ENCODE results near the gene ZNF513. TPM values are rescaled to one million over a fixed set of nuclear protein-coding genes. Genes with fewer than 3 reads are reported as not detected.

The ZNF513 gene
- total and polyA plus RNA-seq, 2 donors (not counting 3 experiments of a cell fraction or from before 2014, with no cell fraction given), result 19.0 to 30.6 TPM

DNA sequence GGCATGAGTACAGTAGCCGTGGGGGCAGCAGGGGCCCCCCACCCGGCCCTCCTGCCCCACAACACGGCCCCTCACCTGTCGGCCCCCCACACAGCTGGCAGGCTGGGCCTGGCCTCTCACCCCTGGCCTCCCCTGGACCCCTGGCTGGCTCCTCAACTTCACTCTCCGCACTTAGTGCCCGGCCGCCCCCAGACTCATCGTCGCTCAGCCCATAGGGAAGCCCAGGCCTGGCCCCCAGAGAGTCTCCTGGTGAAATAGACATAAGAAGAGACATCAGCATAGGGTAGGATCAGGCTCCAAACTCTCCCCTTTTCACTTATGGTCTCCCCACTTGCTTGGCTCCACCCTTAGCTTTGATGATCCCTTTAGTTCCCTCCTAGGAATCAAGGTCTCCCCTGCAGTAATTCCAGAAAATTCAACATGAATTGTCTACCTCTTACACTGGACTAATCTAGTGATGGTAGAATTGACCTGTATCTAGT lies 1.7 kb downstream of the ZNF513 start:
- peak overlapping the region; percentile 94 for H3K4me2 ChIP-seq (ENCODE audit: insufficient read depth, low read length)
- dilution Hi-C loops (cut with MboI; ENCODE audit: extremely low pct_ligation_motif_present, low sequenced_read_pairs) (no loop called here), intact Hi-C loops (cut with micrococcal nuclease) (no loop called here)
- no peak overlapping the region for H2AFZ ChIP-seq (ENCODE audit: low read depth, low read length)
- no peaks in the 10 kb centered on the region for H3K27me3 ChIP-seq (ENCODE audit: control insufficient read depth in 2 of 2, insufficient read depth in 2 of 2, low read length in 2 of 2)
- no peaks in the 10 kb centered on the region for H3K9me3 ChIP-seq (replicated peaks; ENCODE audit: control insufficient read depth, insufficient read depth, low read length)
- peaks cover 22 to 56% of the 10 kb centered on the region in 2 experiments for H3K36me3 ChIP-seq (ENCODE audit: control insufficient read depth in 2 of 2, extremely low read depth in 1 of 2, insufficient read depth in 2 of 2, low read length in 2 of 2)
- H3K79me2 ChIP-seq (ENCODE audit: control insufficient read depth, insufficient read depth, low read length), result peaks cover 21% of the 10 kb centered on the region
- H3K27ac ChIP-seq (ENCODE audit: insufficient read depth, low read depth, low read length), result no peak overlapping the region
- ChIA-PET CTCF (no interaction called here), POLR2A (no interaction called here)
- no peaks in the 10 kb centered on the region for H4K20me1 ChIP-seq (replicated peaks; ENCODE audit: control insufficient read depth, extremely low read depth, insufficient read depth, low read length)
- H3K9ac ChIP-seq (replicated peaks; ENCODE audit: extremely low read depth, insufficient read depth, low read length), result no peak overlapping the region
- FAIRE-seq (no peak), DNase-seq (ENCODE audit: low read depth, low spot score) (no peak)
- TF ChIP-seq POLR2AphosphoS5 (IDR thresholded peaks at IDR 0.05; ENCODE audit: insufficient read depth, low read depth, low read length) (no peak), POLR2A (IDR thresholded peaks at IDR 0.05; ENCODE audit: low read depth, low read length) (no peak), GATA2 (IDR thresholded peaks at IDR 0.05; ENCODE audit: insufficient read depth, insufficient read length, low read depth, low read length) (no peak), EZH2 (IDR thresholded peaks at IDR 0.05; ENCODE audit: borderline replicate concordance, low read depth, low read length, severe bottlenecking) (no peak), JUN (IDR thresholded peaks at IDR 0.05; ENCODE audit: borderline replicate concordance, insufficient read depth, insufficient read length, low read depth) (no peak), FOS (IDR thresholded peaks at IDR 0.05; ENCODE audit: borderline replicate concordance, insufficient read depth, low read length) (no peak)
- TF ChIP-seq, protein P1, sequence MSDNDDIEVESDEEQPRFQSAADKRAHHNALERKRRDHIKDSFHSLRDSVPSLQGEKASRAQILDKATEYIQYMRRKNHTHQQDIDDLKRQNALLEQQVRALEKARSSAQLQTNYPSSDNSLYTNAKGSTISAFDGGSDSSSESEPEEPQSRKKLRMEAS (IDR thresholded peaks at IDR 0.05; ENCODE audit: insufficient read depth, insufficient read length), result no peak
- TF ChIP-seq, protein P2, sequence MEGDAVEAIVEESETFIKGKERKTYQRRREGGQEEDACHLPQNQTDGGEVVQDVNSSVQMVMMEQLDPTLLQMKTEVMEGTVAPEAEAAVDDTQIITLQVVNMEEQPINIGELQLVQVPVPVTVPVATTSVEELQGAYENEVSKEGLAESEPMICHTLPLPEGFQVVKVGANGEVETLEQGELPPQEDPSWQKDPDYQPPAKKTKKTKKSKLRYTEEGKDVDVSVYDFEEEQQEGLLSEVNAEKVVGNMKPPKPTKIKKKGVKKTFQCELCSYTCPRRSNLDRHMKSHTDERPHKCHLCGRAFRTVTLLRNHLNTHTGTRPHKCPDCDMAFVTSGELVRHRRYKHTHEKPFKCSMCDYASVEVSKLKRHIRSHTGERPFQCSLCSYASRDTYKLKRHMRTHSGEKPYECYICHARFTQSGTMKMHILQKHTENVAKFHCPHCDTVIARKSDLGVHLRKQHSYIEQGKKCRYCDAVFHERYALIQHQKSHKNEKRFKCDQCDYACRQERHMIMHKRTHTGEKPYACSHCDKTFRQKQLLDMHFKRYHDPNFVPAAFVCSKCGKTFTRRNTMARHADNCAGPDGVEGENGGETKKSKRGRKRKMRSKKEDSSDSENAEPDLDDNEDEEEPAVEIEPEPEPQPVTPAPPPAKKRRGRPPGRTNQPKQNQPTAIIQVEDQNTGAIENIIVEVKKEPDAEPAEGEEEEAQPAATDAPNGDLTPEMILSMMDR (IDR thresholded peaks at IDR 0.05; ENCODE audit: extremely low read depth in 1 of 2, insufficient read depth in 1 of 2, low read depth in 1 of 2, low read length in 2 of 2), result no peak
- H3K9me1 ChIP-seq (replicated peaks; ENCODE audit: control insufficient read depth, extremely low read depth, insufficient read depth, low read length), result no peaks in the 10 kb centered on the region
- no TSS peak for BruUV-seq (replicated peaks)
- no peak overlapping the region for H3K4me3 ChIP-seq (replicated peaks in 1 of 3; ENCODE audit: insufficient read depth in 1 of 3, low read depth in 1 of 3, low read length in 3 of 3)
- H3K4me1 ChIP-seq (ENCODE audit: control insufficient read depth, extremely low read depth, insufficient read depth, low read length), result peaks cover 17% of the 10 kb centered on the region

Measured in endothelial cell of umbilical vein (primary cell).